GM10266 (cell line): ENCODE data around the gene CIB4.

Source experiments
- DNase-seq: peaks from one replicate; pipeline ENCODE4 v3.0.0; 2012; ENCODE audit errors: extremely low spot score
- TF ChIP-seq, protein P1 (sequence below): IDR thresholded peaks from 2 replicates; pipeline ENCODE4 v1.5.1; 2012; ENCODE audit warnings: mild to moderate bottlenecking, low read depth; ENCODE audit not compliant: control insufficient read depth, insufficient read depth; ENCODE audit errors: missing control alignments

Gene CIB4

DNA sequence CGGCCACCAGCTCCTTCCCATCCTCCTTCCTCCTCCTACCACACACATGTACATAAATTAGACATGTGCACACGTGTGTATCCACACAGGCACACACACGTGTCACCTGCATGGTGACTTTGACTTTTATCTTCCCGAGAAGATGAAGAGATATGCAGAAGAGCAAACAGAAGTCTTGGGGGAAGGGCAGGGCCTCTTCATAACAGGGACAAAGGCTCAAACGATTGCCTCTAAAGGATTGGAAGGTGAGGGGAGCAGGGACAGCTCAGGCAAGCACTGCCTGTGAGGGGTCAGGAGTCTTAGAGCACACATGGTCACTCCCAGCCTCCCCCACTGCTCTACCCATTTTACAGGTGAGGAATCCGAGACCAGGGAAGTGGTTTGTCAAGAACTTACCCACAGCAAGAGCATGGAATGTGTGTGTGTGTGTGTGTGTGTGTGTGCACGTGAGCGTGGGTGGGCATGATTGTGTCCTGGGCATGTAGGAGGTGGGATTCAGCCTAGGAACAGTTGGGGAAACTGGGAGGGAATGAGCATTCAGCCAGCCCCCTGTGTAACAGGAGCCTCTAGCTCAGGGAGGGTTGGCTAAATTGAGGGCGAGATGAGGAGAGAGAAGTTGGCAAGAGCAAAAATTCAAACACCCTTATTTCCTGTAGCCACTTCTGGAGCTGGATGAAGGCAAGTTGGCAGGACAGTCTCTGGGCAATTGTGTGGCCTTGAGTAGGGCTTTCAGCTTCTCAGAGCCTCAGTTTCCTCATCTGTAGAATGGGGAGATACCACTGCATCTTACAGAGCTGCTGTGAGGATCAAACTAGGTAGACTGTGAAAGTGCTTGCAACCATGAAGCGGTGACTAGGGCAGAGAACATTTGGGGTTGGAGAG lies 24.2 kb downstream of the CIB4 start:
- TF ChIP-seq, protein P1, sequence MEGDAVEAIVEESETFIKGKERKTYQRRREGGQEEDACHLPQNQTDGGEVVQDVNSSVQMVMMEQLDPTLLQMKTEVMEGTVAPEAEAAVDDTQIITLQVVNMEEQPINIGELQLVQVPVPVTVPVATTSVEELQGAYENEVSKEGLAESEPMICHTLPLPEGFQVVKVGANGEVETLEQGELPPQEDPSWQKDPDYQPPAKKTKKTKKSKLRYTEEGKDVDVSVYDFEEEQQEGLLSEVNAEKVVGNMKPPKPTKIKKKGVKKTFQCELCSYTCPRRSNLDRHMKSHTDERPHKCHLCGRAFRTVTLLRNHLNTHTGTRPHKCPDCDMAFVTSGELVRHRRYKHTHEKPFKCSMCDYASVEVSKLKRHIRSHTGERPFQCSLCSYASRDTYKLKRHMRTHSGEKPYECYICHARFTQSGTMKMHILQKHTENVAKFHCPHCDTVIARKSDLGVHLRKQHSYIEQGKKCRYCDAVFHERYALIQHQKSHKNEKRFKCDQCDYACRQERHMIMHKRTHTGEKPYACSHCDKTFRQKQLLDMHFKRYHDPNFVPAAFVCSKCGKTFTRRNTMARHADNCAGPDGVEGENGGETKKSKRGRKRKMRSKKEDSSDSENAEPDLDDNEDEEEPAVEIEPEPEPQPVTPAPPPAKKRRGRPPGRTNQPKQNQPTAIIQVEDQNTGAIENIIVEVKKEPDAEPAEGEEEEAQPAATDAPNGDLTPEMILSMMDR: no peak
- no peak for DNase-seq

DNA sequence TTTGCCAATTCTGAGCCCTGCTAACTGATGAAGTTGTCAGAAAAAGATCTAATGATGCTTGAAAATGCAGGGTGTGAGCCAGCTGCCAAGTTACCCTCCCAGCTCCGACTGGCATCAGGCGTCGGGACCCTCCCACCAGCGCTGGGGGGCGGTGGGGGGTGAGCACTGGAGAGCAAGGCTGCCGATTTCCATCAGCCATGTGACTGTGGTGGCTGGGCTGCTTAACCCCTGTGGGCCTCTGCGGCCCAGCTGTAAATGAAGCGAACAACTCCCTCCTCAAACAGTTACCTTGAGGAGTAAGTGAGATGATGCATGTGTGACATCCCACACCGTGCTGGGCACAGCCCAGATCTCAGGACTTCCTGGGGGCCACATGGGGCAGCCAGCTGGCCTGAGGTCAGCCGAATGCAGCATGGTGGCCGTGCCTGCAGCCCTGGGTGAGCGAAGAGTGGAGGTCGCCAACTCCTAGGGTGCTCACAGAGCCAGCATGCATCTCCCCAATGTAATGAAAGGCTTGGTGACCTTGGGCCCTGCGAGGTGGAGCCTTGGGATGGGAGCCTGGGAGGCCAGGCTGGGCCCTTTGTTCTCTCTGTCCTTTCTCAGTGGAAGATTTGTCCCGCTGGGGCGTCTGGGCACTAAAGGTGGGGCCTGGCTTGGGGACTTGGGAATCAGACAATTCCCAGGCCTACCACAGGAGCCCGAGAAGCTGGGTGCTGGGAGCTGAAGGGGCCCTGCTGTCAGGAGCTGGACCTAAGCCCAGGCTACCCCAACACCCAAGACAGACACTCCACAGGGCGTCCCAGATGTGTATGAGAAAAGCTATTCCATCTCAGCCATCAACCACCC lies 25.1 kb downstream of the CIB4 start:
- TF ChIP-seq, protein P1: no peak
- no peak for DNase-seq

DNA sequence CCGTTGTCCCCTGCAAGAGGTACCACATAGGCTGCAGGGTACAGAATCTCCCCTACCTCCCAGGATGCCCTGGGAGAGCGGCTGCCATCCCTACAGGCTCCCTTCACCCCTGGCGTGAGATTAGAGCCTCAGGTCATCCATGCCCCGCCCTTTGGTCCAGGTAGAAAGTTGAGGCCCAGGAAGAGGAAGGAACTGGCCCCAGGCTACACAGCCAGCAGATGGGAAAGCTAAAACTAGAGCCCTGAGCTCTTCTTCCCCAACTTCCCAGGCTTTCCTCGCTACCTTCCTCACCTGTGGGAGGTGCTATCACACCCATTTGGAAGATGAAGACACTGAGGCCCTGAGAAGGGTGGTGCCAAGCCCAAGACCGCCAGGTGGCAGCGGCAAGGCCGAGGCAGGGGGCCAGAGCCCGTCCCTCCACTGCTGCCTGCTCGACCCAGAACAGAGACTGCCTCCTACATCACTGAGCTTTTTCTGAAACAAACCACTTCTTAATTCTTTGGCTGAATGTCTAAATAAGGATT lies 25.8 kb downstream of the CIB4 start:
- DNase-seq: no peak
- TF ChIP-seq, protein P1: no peak

DNA sequence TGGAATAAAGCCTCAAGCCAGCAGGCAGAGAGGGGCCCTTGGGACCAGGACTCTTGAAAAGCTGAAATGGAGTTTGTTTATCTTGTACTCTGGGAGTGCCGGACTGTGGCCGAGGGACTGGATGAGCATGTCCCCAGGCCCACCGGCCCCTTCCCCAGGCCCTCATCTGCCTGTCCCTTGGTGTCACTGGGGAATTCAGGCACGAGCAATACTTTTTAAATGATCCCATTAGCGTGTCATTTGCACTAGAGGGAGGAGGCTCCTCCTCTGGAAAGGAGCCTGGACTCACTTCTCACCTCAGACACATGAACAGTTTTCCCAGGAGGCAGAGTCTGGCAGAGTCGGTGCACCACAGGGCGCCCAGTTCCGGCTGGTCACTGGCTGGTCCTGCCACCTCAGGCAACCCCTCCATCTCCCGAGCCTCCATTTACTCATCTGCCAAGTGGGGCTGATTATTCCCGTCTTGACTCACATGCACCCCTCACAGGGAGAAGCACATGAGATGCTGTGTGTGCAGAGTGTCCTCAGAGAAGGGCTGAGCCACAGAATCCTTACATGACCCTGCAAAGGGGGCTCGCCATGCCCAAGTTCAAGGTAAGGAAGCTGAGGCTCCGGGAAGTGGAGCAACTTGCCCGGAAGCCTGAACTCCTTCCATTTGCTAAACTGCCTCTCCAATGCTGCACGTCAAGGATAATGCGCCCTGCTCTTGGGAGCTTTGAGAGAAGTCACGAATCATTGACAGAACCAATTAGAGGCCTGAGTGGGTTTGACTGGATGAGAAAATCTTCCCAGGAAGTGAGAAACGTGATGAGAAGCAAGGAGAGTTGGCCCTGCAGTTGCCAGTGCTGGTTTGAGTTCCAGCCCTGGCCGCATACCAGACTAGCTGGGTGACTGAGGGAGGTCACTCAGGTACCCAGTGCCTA lies 26.7 kb downstream of the CIB4 start:
- no peak for DNase-seq

DNA sequence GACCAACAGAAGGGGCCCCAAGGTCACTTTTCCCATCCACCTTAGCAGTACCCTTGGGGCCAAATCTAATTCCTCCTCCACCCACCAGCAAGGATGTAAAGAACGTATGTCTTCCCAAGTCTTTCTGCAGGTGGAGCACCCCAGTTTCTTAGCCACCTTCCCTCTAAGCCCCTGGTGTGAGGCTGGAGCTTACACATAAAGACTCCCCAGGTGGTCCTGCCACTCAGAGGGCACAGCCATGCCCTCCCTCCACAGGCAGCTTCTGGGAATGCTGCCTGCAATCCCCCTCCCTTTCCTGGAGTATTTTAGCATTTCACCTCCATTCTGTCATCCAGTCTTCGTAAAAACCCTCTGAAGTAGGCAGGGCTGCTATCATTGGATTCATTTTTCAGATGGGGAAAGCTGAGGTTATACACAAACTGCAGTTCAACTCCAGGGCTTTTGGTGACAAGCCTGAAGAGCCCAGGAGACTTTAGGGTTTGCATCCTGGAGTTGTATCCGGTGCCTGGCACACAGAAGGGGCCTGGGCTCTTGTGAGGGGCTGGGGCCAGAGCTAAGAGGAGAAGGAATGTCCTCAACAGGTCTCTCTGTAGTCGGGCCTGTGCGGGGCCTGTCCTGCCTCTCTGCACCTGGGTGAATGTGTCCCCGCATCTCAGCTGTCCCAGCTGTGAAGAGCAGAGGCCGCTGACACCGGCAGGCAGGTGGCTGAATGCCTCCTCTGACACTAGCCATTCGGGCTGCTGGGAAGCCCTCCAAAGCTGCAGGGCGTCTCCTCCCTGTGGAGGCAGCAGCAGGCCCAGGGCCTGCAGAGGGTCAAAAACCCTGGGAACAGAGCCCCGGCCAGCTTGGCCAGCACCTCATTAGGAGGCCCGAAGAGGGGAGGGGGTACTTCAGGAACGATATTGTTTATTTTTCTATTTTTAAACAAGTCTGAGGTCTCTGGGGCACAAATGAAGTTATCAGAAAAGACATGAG lies 27.6 kb downstream of the CIB4 start:
- TF ChIP-seq, protein P1: no peak
- DNase-seq: no peak

More for the DNA sequence above, 26.7 kb downstream of the CIB4 start:
- TF ChIP-seq, protein P1: no peak
